Measurements from ENCODE around the gene SP9. TPM values are rescaled to one million over a fixed set of nuclear protein-coding genes. Genes with fewer than 3 reads are reported as not detected.

SP9 gene
- total RNA-seq, 1 experiment from 2014 or later: 1.3 TPM

- no peaks in the 10 kb centered on the region for H3K36me3 ChIP-seq
- H3K4me3 ChIP-seq: no peak overlapping the region
- H3K27me3 ChIP-seq (replicated peaks): no peaks in the 10 kb centered on the region
- no peaks in the 10 kb centered on the region for H3K9me3 ChIP-seq (replicated peaks)
- H3K4me1 ChIP-seq (replicated peaks): peaks cover 12% of the 10 kb centered on the region
- H3K27ac ChIP-seq: no peak overlapping the region
- DNase-seq (ENCODE audit: low read depth in 1 of 2, low spot score in 2 of 2): no peak
These were observed 6.4 kb upstream of the SP9 start for GRCh38 chr2:174328114-174328960.

GRCh38 chr2:174328961-174329715 is 5.6 kb upstream of the SP9 start:
- H3K27ac ChIP-seq: no peak overlapping the region
- H3K36me3 ChIP-seq: no peaks in the 10 kb centered on the region
- no peak for DNase-seq (ENCODE audit: low read depth in 1 of 2, low spot score in 2 of 2)
- H3K4me1 ChIP-seq (replicated peaks): peaks cover 12% of the 10 kb centered on the region
- H3K4me3 ChIP-seq: no peak overlapping the region
- no peaks in the 10 kb centered on the region for H3K27me3 ChIP-seq (replicated peaks)
- H3K9me3 ChIP-seq (replicated peaks): no peaks in the 10 kb centered on the region

DNA sequence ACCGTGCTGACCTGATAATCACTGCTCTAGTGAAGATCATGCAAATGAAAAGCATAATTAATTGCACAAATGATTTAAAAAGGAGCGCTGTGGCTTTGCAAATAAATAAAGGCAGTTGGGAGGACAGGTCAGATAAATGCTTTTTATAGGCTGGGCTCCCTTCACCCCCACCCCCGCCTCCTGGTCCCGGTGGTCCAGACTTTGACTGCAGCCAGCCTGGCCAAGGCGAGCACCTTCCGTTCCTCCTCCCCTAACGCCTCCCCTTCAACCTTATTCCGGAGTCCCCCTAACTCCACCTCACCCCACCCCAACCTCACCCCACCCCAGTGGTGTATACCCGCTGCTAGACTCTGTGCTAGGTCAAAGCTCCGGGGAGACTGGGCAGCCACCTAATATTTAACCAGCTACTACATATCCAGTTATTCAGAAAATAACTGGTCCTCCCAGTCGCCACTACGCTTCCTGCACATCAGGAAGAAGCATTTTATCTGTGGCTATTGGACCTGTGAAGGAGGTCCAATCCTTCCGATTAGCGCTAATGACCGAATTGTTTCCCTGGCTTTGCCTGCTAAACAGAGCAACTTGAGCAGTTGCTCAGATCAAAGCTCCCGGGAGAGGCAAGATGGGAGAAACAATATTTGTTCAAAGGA is 3.7 kb upstream of the SP9 start:
- no peak overlapping the region for H3K4me3 ChIP-seq
- no peaks in the 10 kb centered on the region for H3K9me3 ChIP-seq (replicated peaks)
- no peak overlapping the region for H3K27ac ChIP-seq
- H3K36me3 ChIP-seq: no peaks in the 10 kb centered on the region
- H3K27me3 ChIP-seq (replicated peaks): no peaks in the 10 kb centered on the region
- no peak for DNase-seq (ENCODE audit: low read depth in 1 of 2, low spot score in 2 of 2)
- H3K4me1 ChIP-seq (replicated peaks): peaks cover 13% of the 10 kb centered on the region

GRCh38 chr2:174331595-174332216 is 3.0 kb upstream of the SP9 start:
- Histone ChIP-seq H3K9me3 (replicated peaks) (no peaks in the 10 kb centered on the region), H3K27ac (no peak overlapping the region), H3K27me3 (replicated peaks) (no peaks in the 10 kb centered on the region), H3K36me3 (no peaks in the 10 kb centered on the region), H3K4me1 (replicated peaks) (peaks cover 15% of the 10 kb centered on the region), H3K4me3 (no peak overlapping the region)
- DNase-seq (ENCODE audit: low read depth in 1 of 2, low spot score in 2 of 2): no peak

DNA sequence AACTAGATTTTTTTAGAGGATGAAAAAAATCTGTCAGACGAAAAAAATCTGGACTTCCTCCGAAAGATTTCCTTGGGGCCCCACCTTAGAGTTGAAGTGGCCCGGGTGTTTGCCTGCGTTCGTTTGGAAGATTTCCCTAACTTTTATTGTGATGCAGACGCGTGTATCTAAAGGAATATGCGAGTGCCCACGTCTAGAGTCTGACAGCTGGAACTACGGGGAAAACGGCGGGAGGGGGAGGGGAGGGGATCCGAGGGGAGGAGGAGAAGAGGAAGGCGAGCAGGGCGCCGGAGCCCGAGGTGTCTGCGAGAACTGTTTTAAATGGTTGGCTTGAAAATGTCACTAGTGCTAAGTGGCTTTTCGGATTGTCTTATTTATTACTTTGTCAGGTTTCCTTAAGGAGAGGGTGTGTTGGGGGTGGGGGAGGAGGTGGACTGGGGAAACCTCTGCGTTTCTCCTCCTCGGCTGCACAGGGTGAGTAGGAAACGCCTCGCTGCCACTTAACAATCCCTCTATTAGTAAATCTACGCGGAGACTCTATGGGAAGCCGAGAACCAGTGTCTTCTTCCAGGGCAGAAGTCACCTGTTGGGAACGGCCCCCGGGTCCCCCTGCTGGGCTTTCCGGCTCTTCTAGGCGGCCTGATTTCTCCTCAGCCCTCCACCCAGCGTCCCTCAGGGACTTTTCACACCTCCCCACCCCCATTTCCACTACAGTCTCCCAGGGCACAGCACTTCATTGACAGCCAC is 2.4 kb upstream of the SP9 start:
- Histone ChIP-seq H3K9me3 (replicated peaks) (no peaks in the 10 kb centered on the region), H3K27me3 (replicated peaks) (no peaks in the 10 kb centered on the region), H3K36me3 (no peaks in the 10 kb centered on the region), H3K4me3 (no peak overlapping the region), H3K27ac (no peak overlapping the region), H3K4me1 (replicated peaks) (peaks cover 11% of the 10 kb centered on the region)
- no peak for DNase-seq (ENCODE audit: low read depth in 1 of 2, low spot score in 2 of 2)

DNA sequence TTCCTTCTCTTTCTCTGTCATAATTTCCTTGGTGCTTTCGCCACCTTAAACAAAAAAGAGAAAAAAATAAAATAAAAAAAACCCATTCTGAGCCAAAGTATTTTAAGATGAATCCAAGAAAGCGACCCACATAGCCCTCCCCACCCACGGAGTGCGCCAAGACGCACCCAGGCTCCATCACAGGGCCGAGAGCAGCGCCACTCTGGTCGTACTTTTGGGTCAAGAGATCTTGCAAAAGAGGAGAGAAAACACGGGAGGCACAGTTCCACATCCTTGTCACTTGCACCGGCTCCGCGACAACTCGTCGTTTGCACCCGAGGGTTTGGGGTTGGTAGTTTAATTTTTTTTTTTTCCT is 1.8 kb upstream of the SP9 start:
- H3K9me3 ChIP-seq (replicated peaks): no peaks in the 10 kb centered on the region
- H3K4me3 ChIP-seq: no peak overlapping the region
- no peaks in the 10 kb centered on the region for H3K27me3 ChIP-seq (replicated peaks)
- peaks cover 11% of the 10 kb centered on the region for H3K4me1 ChIP-seq (replicated peaks)
- DNase-seq (ENCODE audit: low read depth in 1 of 2, low spot score in 2 of 2): no peak
- H3K27ac ChIP-seq: no peak overlapping the region
- H3K36me3 ChIP-seq: no peaks in the 10 kb centered on the region

DNA sequence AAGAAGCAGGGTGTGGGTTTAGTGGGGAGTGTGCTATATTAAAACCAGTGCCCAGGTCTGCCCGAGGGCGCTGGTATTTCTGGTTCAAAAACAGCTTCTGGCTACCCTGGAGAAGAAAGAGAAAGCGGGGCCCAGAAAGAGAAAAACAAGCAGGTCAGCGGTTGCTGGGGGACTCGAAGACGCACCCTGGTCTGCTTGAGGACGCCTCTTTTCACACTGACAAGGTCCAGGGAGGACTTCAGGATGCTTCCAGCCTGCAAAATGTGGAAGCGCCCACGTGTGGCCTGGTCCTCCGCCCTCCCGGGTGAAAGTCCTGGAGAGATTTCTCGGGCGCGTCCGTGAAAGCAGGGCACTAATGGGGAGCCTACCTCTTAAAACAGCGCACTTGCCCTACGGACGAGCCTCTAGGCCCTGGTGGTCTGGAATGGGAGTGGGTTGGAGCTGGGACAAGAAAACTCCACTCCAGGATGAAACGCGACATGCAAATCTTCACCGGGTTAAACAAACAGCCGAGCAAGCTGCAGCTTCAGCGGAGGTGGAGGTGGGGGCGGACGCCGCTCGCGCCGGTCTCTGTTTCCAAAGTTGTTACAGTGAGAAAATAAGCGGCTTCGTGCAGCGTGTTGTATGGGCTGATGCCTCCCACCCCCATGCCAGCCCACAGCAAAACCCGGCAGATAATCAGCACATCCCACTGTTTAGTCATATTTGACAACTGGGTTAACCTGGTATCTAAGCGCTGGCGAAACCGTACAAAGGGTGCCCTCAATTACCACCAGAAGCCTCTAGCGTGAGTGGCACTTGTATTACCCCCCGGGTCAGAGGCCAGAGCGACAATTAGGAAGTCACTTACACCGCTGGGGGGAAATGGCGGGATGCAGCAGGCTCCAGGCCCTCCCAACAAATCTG is 1.1 kb upstream of the SP9 start:
- H3K27ac ChIP-seq: no peak overlapping the region
- no peak overlapping the region for H3K4me3 ChIP-seq
- no peaks in the 10 kb centered on the region for H3K36me3 ChIP-seq
- H3K4me1 ChIP-seq (replicated peaks): peaks cover 11% of the 10 kb centered on the region
- no peaks in the 10 kb centered on the region for H3K9me3 ChIP-seq (replicated peaks)
- DNase-seq (ENCODE audit: low read depth in 1 of 2, low spot score in 2 of 2): no peak
- H3K27me3 ChIP-seq (replicated peaks): no peaks in the 10 kb centered on the region

GRCh38 chr2:174334278-174334715 is 457 bp upstream of the SP9 start:
- DNase-seq (ENCODE audit: low read depth in 1 of 2, low spot score in 2 of 2): no peak
- Histone ChIP-seq H3K9me3 (replicated peaks) (no peaks in the 10 kb centered on the region), H3K27ac (no peak overlapping the region), H3K27me3 (replicated peaks) (no peaks in the 10 kb centered on the region), H3K4me1 (replicated peaks) (peaks cover 11% of the 10 kb centered on the region), H3K4me3 (no peak overlapping the region), H3K36me3 (no peaks in the 10 kb centered on the region)

GRCh38 chr2:174335254-174335987 is 667 bp downstream of the SP9 start:
- peak overlapping the region; percentile 45 for H3K4me3 ChIP-seq
- H3K27ac ChIP-seq: no peak overlapping the region
- no peaks in the 10 kb centered on the region for H3K36me3 ChIP-seq
- no peaks in the 10 kb centered on the region for H3K9me3 ChIP-seq (replicated peaks)
- H3K27me3 ChIP-seq (replicated peaks): no peaks in the 10 kb centered on the region
- H3K4me1 ChIP-seq (replicated peaks): peaks cover 11% of the 10 kb centered on the region
- DNase-seq (ENCODE audit: low read depth in 1 of 2, low spot score in 2 of 2): peak in 1 of 2 experiments; percentile 54

GRCh38 chr2:174335988-174336500 is 1.3 kb downstream of the SP9 start:
- DNase-seq (ENCODE audit: low read depth in 1 of 2, low spot score in 2 of 2): peak in 1 of 2 experiments; percentile 64
- Histone ChIP-seq H3K27me3 (replicated peaks) (no peaks in the 10 kb centered on the region), H3K4me3 (peak overlapping the region; percentile 45)

GRCh38 chr2:174336501-174337336 is 2.0 kb downstream of the SP9 start:
- no peak overlapping the region for H3K27ac ChIP-seq
- no peaks in the 10 kb centered on the region for H3K36me3 ChIP-seq
- peak overlapping the region; percentile 45 for H3K4me3 ChIP-seq
- no peak for DNase-seq (ENCODE audit: low read depth in 1 of 2, low spot score in 2 of 2)
- H3K9me3 ChIP-seq (replicated peaks): no peaks in the 10 kb centered on the region
- H3K27me3 ChIP-seq (replicated peaks): no peaks in the 10 kb centered on the region
- peaks cover 12% of the 10 kb centered on the region for H3K4me1 ChIP-seq (replicated peaks)

More at GRCh38 chr2:174335988-174336500, 1.3 kb downstream of the SP9 start:
- no peaks in the 10 kb centered on the region for H3K36me3 ChIP-seq
- no peaks in the 10 kb centered on the region for H3K9me3 ChIP-seq (replicated peaks)
- H3K27ac ChIP-seq: no peak overlapping the region
- H3K4me1 ChIP-seq (replicated peaks): peaks cover 11% of the 10 kb centered on the region

Data from SJSA1 (cell line).